Measurements from ENCODE around the gene CFLAR. TPM values are rescaled to one million over a fixed set of nuclear protein-coding genes. Genes with fewer than 3 reads are reported as not detected.
"Not testable (repeated sequence)": the region's sequence is repeated elsewhere in the genome, so short reads cannot be mapped to it uniquely, and the experiment has no call there.

CFLAR gene
- total RNA-seq, 1 donor from 2014 or later = 11.4 TPM

DNA sequence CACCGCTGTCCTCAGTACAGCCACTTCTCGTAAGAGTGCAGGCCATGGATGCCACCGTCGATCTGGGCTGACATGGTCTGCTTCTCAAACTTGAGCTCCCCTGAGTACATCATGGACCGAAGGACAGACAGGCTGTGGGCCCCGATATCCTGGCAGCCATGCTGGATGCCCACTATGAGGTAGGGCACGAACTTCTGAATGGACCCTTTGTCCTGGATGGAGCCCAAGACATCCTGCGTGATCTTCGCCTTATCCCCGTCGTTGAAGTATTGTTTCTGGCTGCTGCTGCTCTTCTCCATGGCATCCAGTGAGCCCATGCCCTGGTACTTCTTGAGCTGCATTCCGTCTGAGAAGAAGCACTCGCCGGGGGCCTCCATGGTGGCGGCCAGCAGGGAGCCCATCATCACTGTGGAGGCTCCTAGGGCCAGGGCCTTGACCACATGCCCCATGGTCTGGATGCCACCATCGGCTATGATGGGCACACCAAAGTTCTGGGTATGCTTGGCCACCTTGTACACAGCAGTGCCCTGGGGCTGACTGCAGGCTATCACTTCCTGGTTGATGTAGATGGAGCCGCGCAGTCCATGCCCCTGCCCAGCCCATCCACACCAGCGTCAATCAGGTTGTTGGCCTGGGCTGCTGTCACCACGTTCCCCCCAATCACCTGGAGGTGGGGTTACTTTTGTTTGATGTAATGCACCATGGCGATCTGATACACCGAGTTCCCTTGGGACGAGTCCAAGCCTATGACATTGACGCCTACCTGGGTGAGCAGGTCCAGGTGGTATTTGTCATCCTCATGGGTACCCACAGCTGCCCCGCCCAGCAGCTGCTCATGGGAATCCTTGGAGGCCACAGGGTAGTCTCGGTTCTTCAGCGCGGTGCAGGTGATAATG, 21.8 kb downstream of the CFLAR start:
- DNase-seq (ENCODE audit: low spot score) = no peak
- H3K9ac ChIP-seq = no peak overlapping the region
- Mint-ChIP-seq H3K9me3 (peaks cover 2% of the 10 kb centered on the region), H3K4me1 (peaks cover 11% of the 10 kb centered on the region), H3K4me3 (peak overlapping the region; percentile 24), H3K27me3 (ENCODE audit: insufficient read depth, low read depth) (peaks cover 2% of the 10 kb centered on the region), H3K27ac (no peak overlapping the region), H3K36me3 (no peaks in the 10 kb centered on the region)
- no peaks in the 10 kb centered on the region for H3F3A ChIP-seq (ENCODE audit: low read depth)
- no peak overlapping the region for H3K27ac ChIP-seq
- no peak overlapping the region for H2AFZ ChIP-seq (replicated peaks)
- H3K4me3 ChIP-seq = no peak overlapping the region
- no peaks in the 10 kb centered on the region for H3K9me3 ChIP-seq (ENCODE audit: low read depth)
- no peaks in the 10 kb centered on the region for H4K20me1 ChIP-seq (ENCODE audit: low read depth)
- no peaks in the 10 kb centered on the region for H3K79me2 ChIP-seq (ENCODE audit: low read depth)
- H3K4me2 ChIP-seq = no peak overlapping the region
- peaks cover 4% of the 10 kb centered on the region for H3K27me3 ChIP-seq
- no peaks in the 10 kb centered on the region for H3K36me3 ChIP-seq
- H3K4me1 ChIP-seq = peaks cover 5% of the 10 kb centered on the region
- TF ChIP-seq EZH2 (IDR thresholded peaks at IDR 0.05) (no peak), EZH2phosphoT487 (IDR thresholded peaks at IDR 0.05) (no peak)
- TF ChIP-seq, protein P1, sequence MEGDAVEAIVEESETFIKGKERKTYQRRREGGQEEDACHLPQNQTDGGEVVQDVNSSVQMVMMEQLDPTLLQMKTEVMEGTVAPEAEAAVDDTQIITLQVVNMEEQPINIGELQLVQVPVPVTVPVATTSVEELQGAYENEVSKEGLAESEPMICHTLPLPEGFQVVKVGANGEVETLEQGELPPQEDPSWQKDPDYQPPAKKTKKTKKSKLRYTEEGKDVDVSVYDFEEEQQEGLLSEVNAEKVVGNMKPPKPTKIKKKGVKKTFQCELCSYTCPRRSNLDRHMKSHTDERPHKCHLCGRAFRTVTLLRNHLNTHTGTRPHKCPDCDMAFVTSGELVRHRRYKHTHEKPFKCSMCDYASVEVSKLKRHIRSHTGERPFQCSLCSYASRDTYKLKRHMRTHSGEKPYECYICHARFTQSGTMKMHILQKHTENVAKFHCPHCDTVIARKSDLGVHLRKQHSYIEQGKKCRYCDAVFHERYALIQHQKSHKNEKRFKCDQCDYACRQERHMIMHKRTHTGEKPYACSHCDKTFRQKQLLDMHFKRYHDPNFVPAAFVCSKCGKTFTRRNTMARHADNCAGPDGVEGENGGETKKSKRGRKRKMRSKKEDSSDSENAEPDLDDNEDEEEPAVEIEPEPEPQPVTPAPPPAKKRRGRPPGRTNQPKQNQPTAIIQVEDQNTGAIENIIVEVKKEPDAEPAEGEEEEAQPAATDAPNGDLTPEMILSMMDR (IDR thresholded peaks at IDR 0.05) = no peak

DNA sequence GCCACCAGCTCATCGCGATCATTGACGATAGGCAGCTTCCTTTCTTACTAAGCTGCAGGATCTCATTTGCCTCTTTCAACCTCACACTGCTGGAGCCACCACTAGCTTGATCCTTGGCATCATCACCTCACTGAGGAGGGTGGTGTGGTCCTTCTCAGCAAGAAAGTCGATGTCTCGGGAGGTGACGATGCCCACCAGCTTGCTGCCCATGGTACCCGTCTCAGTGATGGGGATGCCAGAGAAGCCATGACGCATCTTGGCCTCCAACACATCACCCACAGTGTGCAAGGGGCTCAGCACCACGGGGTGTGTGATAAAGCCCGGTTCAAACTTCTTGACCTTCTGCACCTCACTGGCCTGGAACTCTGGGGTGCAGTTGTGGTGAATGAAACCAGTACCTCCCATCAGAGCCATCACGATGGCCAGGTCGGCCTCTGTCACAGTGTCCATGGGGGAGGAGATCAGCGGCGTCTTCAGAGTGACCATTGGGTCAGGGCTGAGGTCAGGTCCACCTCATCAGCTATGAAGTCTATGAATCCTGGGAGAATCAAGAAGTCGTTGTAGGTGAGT, 22.5 kb downstream of the CFLAR start:
- H3K27ac ChIP-seq = no peak overlapping the region
- no peak overlapping the region for H3K4me3 Mint-ChIP-seq
- no peaks in the 10 kb centered on the region for H3F3A ChIP-seq (ENCODE audit: low read depth)
- H3K79me2 ChIP-seq (ENCODE audit: low read depth) = no peaks in the 10 kb centered on the region
- H3K9ac ChIP-seq = no peak overlapping the region
- no peak for DNase-seq (ENCODE audit: low spot score)
- H2AFZ ChIP-seq (replicated peaks) = no peak overlapping the region
- H3K4me2 ChIP-seq = no peak overlapping the region
- peaks cover 4% of the 10 kb centered on the region for H3K27me3 ChIP-seq
- peak overlapping the region; percentile 57 for H3K27ac Mint-ChIP-seq
- H3K4me3 ChIP-seq = no peak overlapping the region
- no peaks in the 10 kb centered on the region for H3K9me3 ChIP-seq (ENCODE audit: low read depth)
- peaks cover 2% of the 10 kb centered on the region for H3K27me3 Mint-ChIP-seq (ENCODE audit: insufficient read depth, low read depth)
- H3K36me3 ChIP-seq = no peaks in the 10 kb centered on the region
- peaks cover 5% of the 10 kb centered on the region for H3K4me1 ChIP-seq
- no peaks in the 10 kb centered on the region for H3K36me3 Mint-ChIP-seq
- no peaks in the 10 kb centered on the region for H4K20me1 ChIP-seq (ENCODE audit: low read depth)
- peaks cover 2% of the 10 kb centered on the region for H3K9me3 Mint-ChIP-seq
- TF ChIP-seq, protein P1 (IDR thresholded peaks at IDR 0.05) = no peak
- TF ChIP-seq EZH2 (IDR thresholded peaks at IDR 0.05) (no peak), EZH2phosphoT487 (IDR thresholded peaks at IDR 0.05) (no peak)
- H3K4me1 Mint-ChIP-seq = peaks cover 11% of the 10 kb centered on the region

DNA sequence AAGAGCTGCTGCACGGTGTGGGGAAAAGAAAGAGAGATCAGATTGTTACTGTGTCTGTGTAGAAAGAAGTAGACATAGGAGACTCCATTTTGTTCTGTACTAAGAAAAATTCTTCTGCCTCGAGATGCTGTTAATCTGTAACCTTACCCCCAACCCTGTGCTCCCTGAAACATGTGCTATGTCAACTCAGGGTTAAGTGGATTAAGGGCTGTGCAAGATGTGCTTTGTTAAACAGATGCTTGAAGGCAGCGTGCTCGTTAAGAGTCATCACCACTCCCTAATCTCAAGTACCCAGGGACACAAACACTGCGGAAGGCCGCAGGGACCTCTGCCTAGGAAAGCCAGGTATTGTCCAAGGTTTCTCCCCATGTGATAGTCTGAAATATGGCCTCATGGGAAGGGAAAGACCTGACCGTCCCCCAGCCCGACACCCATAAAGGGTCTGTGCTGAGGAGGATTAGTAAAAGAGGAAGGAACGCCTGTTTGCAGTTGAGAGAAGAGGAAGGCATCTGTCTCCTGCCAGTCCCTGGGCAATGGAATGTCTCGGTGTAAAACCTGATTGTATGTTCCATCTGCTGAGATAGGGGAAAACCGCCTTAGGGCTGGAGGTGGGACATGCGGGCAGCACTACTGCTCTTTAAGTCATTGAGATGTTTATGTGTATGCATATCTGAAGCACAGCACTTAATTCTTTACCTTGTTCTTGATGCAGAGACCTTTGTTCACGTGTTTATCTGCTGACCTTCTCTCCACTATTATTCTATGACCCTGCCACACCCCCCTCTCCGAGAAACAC, 23.2 kb downstream of the CFLAR start:
- peak overlapping the region; percentile 0 for H2AFZ ChIP-seq (replicated peaks)
- not testable (repeated sequence) for H3K27me3 Mint-ChIP-seq (ENCODE audit: insufficient read depth, low read depth); H3K4me3 ChIP-seq; H3K4me2 ChIP-seq; H3K27ac ChIP-seq; H3K36me3 ChIP-seq; H3K9me3 ChIP-seq (ENCODE audit: low read depth); H3K9me3 Mint-ChIP-seq; H3K9ac ChIP-seq; DNase-seq (ENCODE audit: low spot score); H4K20me1 ChIP-seq (ENCODE audit: low read depth); H3K4me3 Mint-ChIP-seq; H3K4me1 ChIP-seq; H3K79me2 ChIP-seq (ENCODE audit: low read depth); H3F3A ChIP-seq (ENCODE audit: low read depth); H3K36me3 Mint-ChIP-seq; H3K27me3 ChIP-seq
- peak overlapping the region; percentile 57 for H3K27ac Mint-ChIP-seq
- H3K4me1 Mint-ChIP-seq = peaks cover 11% of the 10 kb centered on the region
